Osteocyte (in vitro differentiated cells): Measurements from ENCODE around the gene CYP4Z1. TPM values are rescaled to one million over a fixed set of nuclear protein-coding genes. Genes with fewer than 3 reads are reported as not detected.
"Not testable (repeated sequence)": the region's sequence is repeated elsewhere in the genome, so short reads cannot be mapped to it uniquely, and the experiment has no call there.

Experiments used
- DNase-seq: peaks from one replicate; pipeline ENCODE4 v3.0.0; 2021; ENCODE audit warnings: mixed read lengths; ENCODE audit not compliant: unreplicated experiment; ENCODE audit errors: extremely low spot score
- H3K27ac Mint-ChIP-seq: one replicate; pipeline ENCODE4 v1.8.0; 2021; ENCODE audit warnings: mild to moderate bottlenecking, mixed read lengths; ENCODE audit not compliant: unreplicated experiment
- H3K27me3 Mint-ChIP-seq: one replicate; pipeline ENCODE4 v1.8.0; 2021; ENCODE audit warnings: mixed read lengths; ENCODE audit not compliant: unreplicated experiment
- H3K36me3 Mint-ChIP-seq: one replicate; pipeline ENCODE4 v1.8.0; 2021; ENCODE audit warnings: mixed read lengths; ENCODE audit not compliant: unreplicated experiment
- H3K4me1 Mint-ChIP-seq: one replicate; pipeline ENCODE4 v1.8.0; 2021; ENCODE audit warnings: mixed read lengths; ENCODE audit not compliant: unreplicated experiment
- H3K4me3 Mint-ChIP-seq: one replicate; pipeline ENCODE4 v1.8.0; 2021; ENCODE audit warnings: mild to moderate bottlenecking, moderate library complexity, mixed read lengths; ENCODE audit not compliant: unreplicated experiment
- H3K9me3 Mint-ChIP-seq: one replicate; pipeline ENCODE4 v1.8.0; 2021; ENCODE audit warnings: mixed read lengths; ENCODE audit not compliant: unreplicated experiment
- total RNA-seq: library from RNA; stranded (reverse); gene quantifications from 2 replicates; pipeline ENCODE4 v1.2.1, GENCODE V29; 2021
- TF ChIP-seq, protein P1 (sequence below): fragments of 200-600 bp; sonication (generic); IDR thresholded peaks from 2 replicates; pipeline ENCODE4 v1.5.0; 2021; ENCODE audit warnings: antibody characterized with exemption, mild to moderate bottlenecking, moderate library complexity

The CYP4Z1 gene
- total RNA-seq, 1 donor from 2014 or later: not detected

DNA sequence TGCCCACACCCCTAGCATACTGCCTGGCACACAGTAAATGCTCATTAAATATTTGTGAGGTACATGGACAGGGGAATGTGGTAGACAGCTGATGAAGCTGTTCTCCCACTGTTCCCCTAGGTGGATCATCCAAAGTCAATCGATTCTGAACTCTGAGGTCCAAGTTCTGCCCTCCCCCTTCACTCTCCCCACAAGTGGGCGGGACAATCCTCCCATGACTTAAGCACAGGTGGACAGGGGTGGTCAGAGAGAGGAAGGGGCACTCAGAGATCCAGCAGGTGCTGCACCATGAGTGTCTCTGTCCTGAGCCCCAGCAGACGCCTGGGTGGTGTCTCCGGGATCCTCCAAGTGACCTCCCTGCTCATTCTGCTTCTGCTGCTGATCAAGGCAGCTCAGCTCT is 70.2 kb downstream of the CYP4Z1 start, which contains the start of gene CYP4A22:
Gene CYP4A22 (plus strand): TSS at position 244 of the 400 bp plus-strand sequence. CDS start 45 bp downstream, at position 289.
- H3K4me3 Mint-ChIP-seq: no peak within 1 kb of the TSS
- no peaks in the 10 kb centered on the region for H3K9me3 Mint-ChIP-seq
- no peaks in the 10 kb centered on the region for H3K36me3 Mint-ChIP-seq
- no peak within 1 kb of the TSS for H3K27ac Mint-ChIP-seq
- no peak for DNase-seq
- no peaks in the 10 kb centered on the region for H3K4me1 Mint-ChIP-seq
- TF ChIP-seq, protein P1, sequence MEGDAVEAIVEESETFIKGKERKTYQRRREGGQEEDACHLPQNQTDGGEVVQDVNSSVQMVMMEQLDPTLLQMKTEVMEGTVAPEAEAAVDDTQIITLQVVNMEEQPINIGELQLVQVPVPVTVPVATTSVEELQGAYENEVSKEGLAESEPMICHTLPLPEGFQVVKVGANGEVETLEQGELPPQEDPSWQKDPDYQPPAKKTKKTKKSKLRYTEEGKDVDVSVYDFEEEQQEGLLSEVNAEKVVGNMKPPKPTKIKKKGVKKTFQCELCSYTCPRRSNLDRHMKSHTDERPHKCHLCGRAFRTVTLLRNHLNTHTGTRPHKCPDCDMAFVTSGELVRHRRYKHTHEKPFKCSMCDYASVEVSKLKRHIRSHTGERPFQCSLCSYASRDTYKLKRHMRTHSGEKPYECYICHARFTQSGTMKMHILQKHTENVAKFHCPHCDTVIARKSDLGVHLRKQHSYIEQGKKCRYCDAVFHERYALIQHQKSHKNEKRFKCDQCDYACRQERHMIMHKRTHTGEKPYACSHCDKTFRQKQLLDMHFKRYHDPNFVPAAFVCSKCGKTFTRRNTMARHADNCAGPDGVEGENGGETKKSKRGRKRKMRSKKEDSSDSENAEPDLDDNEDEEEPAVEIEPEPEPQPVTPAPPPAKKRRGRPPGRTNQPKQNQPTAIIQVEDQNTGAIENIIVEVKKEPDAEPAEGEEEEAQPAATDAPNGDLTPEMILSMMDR: no peak
- peaks cover 3% of the 10 kb centered on the region for H3K27me3 Mint-ChIP-seq

DNA sequence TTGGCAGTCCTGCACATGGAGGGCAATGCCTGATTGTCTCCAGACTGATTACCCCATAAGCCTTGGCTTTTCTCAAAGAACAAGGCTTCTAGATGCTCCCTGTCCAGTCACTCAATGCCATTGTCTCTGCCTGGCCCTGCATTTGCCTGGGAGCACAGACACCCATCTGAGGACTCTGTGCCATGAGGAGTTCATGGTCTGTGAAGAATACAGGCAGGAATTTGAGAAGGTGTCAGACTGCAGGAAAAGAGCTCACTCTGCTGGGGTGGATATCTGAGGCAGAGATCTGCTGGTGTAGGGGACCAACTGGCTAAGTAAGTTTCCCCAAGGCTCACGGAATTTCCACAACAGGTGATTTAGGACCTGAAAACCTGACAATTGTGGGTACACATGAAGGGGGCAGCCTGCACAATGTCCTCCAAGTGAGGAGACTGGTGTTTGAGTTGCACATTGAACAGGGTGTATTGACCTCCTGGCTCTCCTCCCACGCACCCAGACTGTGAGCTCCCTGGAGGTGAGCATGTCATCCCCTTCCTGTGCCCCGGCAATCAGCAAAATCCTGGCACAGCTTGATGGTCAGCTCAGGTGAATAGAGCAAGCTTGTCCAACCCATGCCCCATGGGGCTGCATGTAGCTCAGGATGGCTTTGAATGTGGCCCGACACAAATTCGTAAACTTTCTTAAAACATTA is 71.0 kb downstream of the CYP4Z1 start:
- no peak for DNase-seq
- H3K9me3 Mint-ChIP-seq: no peaks in the 10 kb centered on the region
- no peaks in the 10 kb centered on the region for H3K36me3 Mint-ChIP-seq
- TF ChIP-seq, protein P1: no peak
- no peak overlapping the region for H3K4me3 Mint-ChIP-seq
- no peak overlapping the region for H3K27ac Mint-ChIP-seq
- no peaks in the 10 kb centered on the region for H3K4me1 Mint-ChIP-seq
- H3K27me3 Mint-ChIP-seq: peaks cover 3% of the 10 kb centered on the region

GRCh38 chr1:47140358-47140757 is 73.3 kb downstream of the CYP4Z1 start:
- not testable (repeated sequence) for H3K4me3 Mint-ChIP-seq, H3K36me3 Mint-ChIP-seq, H3K4me1 Mint-ChIP-seq, H3K27me3 Mint-ChIP-seq, DNase-seq, H3K9me3 Mint-ChIP-seq, H3K27ac Mint-ChIP-seq

- not testable (repeated sequence) for H3K4me1 Mint-ChIP-seq, H3K27me3 Mint-ChIP-seq, H3K9me3 Mint-ChIP-seq, H3K4me3 Mint-ChIP-seq, H3K27ac Mint-ChIP-seq, H3K36me3 Mint-ChIP-seq, DNase-seq
- TF ChIP-seq, protein P1: peak; percentile 24
Observed at GRCh38 chr1:47143654-47144053, 76.6 kb downstream of the CYP4Z1 start.

GRCh38 chr1:47146495-47146894 is 79.5 kb downstream of the CYP4Z1 start:
- H3K4me3 Mint-ChIP-seq, DNase-seq, H3K36me3 Mint-ChIP-seq, H3K4me1 Mint-ChIP-seq, H3K27ac Mint-ChIP-seq, H3K27me3 Mint-ChIP-seq, H3K9me3 Mint-ChIP-seq: not testable (repeated sequence)

GRCh38 chr1:47147047-47147785 is 80.2 kb downstream of the CYP4Z1 start:
- DNase-seq: no peak
- H3K27ac Mint-ChIP-seq: no peak overlapping the region
- H3K9me3 Mint-ChIP-seq: no peaks in the 10 kb centered on the region

GRCh38 chr1:47149162-47149561 is 82.1 kb downstream of the CYP4Z1 start:
- H3K4me3 Mint-ChIP-seq, H3K4me1 Mint-ChIP-seq, H3K36me3 Mint-ChIP-seq, DNase-seq, H3K9me3 Mint-ChIP-seq, H3K27me3 Mint-ChIP-seq, H3K27ac Mint-ChIP-seq: not testable (repeated sequence)

More at GRCh38 chr1:47147047-47147785, 80.2 kb downstream of the CYP4Z1 start:
- TF ChIP-seq, protein P1: no peak
- Mint-ChIP-seq H3K36me3 (no peaks in the 10 kb centered on the region), H3K4me3 (no peak overlapping the region), H3K27me3 (no peaks in the 10 kb centered on the region), H3K4me1 (no peaks in the 10 kb centered on the region)

GRCh38 chr1:47156457-47156856 is 89.4 kb downstream of the CYP4Z1 start:
- DNase-seq, H3K4me3 Mint-ChIP-seq, H3K27ac Mint-ChIP-seq, H3K27me3 Mint-ChIP-seq, H3K9me3 Mint-ChIP-seq, H3K36me3 Mint-ChIP-seq, H3K4me1 Mint-ChIP-seq: not testable (repeated sequence)
